Fibroblast of gingiva (primary cell): ENCODE measurements around the gene SORCS1.

Experiments
- DNase-seq: peaks from one replicate; pipeline ENCODE4 v3.0.0-alpha.2; 2011; ENCODE audit warnings: low read depth

SORCS1 gene

GRCh38 chr10:106897719-106898118, 266.8 kb downstream of the SORCS1 start:
- no peak for DNase-seq

DNA sequence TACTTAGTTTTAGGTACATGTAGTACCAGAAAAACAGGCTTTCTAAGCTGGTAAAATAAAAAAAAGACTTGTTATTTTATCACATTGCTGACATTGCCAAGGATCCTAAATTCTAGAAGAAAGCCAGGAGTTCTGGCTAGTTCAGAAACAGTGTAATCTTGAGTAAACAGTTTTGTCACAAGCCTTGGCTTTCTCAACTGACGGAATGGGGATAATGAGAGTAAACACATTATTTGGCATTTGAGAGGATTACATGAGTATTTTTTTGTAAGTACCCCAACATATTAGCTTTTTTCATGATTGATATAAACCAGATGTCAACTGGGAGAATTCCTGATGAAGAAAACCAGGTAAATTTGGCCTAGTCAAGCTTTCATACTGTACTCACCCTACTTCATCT, 269.8 kb downstream of the SORCS1 start:
- DNase-seq = no peak

DNA sequence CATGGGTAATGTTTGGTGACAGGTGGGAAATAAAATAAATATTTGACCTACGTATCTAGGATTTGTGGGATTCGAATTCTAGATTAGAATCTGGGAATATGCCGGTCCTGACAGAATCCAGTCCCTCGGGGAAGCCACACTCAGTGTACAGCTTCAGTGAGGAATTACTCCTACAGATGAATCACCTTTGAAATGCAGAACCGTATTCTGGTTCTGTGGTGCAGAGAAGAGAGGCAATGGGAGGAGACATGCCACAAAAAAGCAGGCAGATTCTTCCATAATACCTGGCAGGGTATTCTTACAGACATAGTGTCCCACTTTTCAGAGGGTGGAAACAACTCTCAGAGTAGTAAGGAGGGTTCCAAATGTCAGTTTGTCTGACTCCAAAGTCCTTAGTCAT, 286.9 kb downstream of the SORCS1 start:
- DNase-seq = no peak

DNA sequence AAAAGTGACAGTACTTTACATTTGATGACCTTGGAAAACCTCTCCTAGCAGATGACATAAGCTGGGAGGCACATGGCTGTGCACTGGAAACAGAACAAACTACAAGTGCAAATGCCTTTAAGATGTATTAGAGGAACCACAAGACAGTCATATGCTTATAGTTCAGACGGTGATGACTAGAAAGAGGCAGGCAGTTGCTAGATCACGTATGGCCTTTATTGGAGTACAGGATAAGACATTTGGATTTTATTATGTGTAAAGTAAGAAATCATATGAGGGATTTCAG, 290.0 kb downstream of the SORCS1 start:
- DNase-seq = no peak

DNA sequence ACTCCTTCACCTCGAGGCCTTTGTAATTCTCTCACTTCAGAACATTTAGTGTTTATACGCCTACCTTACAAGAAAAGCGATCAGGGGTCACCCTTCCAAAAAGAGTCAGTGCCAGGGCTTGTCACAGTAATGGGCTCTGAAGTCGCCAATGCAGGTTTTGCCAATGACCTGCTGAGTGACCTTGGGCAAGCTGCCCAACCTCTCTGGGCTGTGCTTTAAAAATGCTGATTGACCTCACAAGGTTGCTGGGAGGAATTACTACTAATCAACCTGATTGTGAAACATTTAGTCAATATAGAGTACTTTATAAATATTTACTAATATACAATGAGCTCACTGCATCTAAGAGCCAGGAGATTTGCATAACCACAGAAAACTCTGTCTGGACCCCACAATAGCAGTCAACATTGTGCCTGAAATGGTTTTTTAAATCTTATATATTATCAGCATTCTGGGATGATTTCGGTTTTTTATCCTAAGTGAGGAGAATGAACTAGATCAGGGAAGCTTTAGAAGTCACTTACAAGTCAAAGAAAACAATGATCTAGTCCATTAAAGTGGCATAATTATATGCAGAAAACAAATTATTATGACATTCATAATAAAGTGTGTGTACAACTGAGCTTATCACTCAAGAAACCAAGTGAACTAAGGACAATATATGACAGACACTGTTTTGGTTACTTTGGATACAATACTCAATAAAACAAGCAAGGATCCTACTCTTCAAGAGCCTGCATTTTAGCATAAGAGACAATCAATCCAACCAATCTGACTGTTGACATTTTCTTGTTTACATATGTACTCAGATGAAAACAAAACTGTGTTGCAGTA, 290.5 kb downstream of the SORCS1 start:
- DNase-seq = no peak

DNA sequence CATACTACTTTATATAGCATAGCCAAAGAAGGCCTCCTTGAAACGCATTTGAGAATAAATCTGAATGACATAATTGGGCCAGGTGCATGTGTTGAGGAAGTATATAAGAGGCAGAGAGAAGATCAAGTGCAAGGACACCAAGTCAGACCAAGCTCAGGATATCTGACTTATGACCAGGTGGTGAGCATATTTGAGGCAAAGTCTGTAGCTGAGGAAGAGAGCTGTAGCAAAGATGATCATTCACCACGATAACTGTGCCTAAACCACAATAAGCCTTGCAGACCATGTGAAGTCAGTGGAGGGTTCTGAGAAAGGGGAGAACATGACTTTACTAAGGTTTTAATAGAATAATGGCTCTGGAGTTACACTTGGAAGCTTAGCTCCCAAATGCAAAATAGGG, 292.3 kb downstream of the SORCS1 start:
- no peak for DNase-seq

DNA sequence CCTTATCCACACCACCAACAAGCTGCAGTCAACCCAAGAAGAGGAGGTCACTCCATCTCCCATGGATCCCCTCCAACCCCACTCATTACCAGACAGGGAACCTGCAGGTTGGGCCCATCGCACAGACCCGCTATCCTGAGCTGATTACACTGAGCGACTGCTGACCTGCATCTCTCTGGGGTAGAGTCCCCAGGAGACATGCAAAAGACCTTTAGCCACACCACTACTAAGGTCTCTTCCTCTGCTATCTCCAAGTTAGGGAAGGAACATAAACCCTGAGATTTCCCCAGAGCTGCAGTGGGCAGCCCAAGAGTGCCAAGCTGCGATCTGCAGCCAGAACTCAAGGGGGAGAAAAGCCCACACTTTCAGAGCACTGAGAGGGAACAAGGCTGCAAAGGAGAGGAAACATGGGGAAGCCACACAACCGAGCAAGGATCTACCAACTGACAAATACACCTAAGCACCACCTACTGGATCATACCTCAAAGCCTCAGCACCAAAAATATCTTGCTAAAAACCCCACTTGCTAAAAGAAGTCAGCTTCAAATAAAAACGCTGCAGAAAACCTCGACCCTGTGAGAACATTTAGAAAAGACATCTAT, 298.2 kb downstream of the SORCS1 start:
- no peak for DNase-seq

DNA sequence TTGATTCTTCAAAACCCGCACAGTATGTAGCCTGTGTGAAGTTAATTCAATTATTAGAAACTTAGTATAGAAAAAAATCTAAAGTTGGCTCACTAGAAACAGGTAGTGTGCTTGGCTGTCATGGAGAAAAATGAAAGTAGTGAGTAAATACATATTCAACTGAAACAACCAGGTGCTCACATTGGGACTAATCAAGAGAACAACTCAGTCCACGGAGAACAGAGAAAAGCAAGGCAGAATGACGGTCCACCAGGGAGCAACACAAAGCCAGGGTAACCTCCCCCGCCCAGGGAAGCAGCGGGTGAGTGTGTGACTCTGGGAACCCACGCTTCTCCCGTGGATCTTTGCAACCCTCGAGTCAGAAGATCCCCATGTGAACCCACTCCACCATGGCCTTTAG, 300.5 kb downstream of the SORCS1 start:
- DNase-seq = no peak

DNA sequence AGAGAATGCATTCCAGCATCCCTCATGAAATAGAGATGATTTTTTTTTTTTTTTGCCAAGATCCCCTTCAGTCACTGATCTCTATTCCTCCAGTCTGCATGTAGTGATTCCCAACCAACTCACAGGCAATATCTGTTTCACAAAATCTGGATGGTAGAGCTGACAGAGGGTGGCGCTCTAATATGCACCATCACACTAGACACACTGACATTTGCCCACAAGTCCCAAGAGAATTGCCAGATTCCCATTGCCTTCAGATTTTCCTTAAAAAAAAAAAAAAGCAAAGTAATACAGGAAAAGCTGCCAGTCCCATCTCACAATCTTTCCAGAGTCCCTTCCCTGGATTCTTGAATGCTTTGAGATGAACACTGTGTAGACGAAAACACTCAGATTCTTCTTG, 301.0 kb downstream of the SORCS1 start:
- DNase-seq = no peak

DNA sequence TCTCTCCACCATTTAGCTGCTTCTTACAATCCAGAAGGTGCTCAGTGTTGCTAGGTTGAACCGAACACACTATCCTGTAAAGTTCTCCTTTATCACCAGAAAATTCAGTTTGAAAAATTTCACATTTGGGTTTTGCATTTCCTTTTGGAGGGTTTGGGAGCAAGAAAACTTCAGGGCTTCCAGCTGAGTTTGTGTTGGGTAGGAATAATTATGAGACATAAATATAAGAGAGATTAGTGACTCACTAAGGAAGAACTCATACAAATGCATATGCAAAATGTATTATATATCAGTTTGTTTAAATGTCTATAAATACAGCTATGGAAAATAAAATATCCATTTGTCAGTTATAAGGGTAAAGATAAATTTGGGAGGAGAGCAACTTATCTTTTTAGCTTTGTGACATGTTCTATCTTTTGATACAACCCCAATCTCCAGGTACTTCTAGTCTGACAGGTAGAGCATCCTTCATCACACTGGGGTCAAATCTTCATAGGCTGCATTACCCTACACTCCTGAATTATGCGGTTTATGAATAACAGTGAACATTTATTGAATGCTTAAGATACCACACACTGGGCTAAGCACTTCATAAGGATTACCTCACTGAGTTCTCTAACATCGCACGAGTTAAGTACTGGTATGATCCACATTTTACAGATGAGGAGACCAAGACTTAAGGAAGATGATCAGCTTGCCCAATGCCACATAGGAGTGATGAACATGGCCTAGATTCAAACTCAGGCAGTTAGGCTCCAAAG, 304.4 kb downstream of the SORCS1 start:
- DNase-seq = no peak

DNA sequence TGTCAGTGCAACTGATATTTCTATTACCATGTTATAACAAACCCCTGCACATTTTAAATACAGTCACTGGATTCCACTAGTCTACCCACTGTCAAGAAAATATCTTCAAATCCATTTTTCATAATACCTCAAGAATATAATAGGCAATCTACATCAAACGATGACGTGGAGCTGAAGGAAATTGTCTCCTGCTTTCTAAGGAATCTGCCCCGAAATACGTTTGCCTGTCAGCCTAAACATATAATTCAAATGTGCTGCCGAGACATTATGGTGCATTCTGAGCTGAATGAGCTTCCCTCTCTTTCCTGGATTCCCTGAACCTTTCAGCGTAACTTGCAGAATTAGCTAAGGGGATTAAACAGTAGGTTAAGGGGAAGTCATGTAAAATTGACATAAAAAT, 306.8 kb downstream of the SORCS1 start:
- DNase-seq = no peak

- DNase-seq = no peak
Observed at GRCh38 chr10:106857213-106857612, 307.3 kb downstream of the SORCS1 start.

- DNase-seq = no peak
Observed at GRCh38 chr10:106836933-106837663, 327.4 kb downstream of the SORCS1 start.

DNA sequence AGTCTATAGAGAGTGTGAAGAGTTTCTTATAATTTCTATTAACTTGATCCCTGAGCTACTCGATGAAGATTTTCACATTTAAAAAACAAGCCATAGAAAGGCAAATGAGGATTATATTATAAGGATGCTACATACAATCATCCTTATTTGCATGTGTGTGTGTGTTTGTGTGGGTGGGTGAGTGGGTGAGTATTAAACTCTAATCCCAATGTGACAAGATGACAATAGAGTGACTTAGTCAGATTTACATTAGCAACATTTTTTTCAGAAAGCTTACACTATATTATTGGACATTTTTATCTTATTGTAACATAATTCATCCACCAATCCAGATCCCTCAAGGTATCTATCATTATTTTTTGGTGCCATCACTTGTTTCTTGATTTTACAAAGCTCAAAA, 331.7 kb downstream of the SORCS1 start:
- no peak for DNase-seq

DNA sequence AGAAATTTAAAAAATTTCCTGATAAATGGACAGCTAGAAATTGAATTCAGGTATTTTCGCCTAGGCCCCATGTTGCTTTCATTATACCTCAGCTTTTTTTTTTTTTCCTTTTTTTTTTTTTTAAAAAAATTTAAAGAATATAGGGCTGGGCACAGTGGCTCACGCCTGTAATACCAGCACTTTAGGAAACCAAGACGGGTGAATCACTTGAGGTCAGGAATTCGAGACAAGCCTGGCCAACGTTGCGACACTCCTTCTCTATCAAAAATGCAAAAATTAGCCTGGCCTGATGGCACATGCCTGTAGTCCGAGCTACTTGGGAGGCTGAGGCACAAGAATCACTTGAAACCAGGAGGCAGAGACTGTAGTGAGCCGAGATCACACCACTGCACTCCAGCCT, 334.0 kb downstream of the SORCS1 start:
- no peak for DNase-seq

- no peak for DNase-seq
Observed at GRCh38 chr10:106830006-106830405, 334.5 kb downstream of the SORCS1 start.

GRCh38 chr10:106826716-106827115, 337.8 kb downstream of the SORCS1 start:
- no peak for DNase-seq

DNA sequence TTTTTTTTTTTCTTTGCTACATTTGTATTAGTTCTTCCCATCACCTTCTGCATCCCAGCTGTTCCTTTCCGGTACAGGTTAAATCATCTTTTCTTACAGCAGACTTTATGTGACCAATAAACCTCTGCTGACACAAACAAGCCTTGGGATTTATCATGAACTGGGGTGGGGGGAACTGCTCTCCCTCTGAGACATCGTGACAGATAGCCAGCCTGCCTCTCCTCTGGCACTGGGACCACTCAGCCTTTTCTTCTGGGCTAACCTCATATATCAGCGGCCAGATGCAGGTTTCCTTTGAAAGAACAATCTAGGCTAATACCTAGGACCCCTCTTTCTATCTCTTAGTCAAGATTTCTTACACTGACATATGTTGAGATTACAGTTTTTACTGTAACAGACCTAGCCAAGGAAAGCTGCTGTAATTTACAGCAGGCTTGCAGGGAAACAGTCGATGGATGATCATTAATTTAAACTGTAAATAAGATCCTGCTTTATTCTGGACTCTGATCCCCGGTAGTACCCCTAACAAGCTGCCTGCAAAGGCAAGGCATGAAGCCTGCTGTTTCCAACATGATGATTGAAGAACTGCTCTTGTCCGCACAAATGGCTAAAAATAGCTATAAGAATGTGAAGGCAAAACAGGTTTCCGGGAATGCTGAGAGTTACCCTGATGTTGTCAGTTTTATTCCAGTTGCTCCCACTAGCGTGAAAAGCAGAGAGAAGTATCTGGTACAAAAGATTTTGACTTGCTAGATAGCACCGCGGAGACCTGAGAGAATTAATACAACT, 338.7 kb downstream of the SORCS1 start:
- DNase-seq = no peak

GRCh38 chr10:106820579-106820978, 343.9 kb downstream of the SORCS1 start:
- DNase-seq = no peak

GRCh38 chr10:106819490-106819889, 345.0 kb downstream of the SORCS1 start:
- no peak for DNase-seq

DNA sequence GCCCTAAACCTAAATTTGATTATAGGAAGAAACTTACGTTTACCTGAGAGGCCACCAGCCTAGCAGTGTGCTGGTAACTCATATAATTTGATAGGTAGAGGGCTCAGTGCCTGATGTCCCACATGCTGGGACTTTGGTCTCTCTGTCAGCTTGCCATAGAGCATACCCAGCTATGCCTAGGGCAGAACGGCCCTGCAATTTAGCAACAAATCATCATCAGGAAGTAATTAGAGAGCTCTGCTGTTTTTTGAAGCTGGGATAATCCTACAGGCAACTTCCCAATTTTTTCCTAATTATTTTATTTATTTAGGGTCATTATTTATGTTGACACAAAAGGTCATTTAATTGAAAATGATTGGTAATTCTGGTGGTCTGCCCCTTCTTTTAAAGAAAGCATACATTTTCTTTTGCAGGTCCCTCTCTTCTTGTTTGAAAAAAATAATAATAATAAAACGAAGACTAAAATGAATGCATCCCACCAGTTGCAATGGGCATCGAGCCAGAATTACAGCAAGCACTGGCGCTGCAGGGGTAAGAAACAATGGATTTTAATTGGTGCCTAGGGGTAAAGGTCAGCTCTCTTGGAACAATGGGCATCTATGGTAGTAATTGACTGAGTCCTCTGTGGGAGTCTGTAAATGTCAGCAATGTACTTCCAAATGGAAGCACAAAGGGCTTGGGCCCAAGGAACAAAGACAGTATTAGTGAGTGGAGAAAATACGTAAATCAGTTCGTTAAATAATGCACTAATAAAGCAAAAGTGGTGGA, 348.0 kb downstream of the SORCS1 start:
- no peak for DNase-seq
